GM19328 (cell line): Measurements from ENCODE around the gene ARHGEF25.
"Not testable (repeated sequence)": the region's sequence is repeated elsewhere in the genome, so short reads cannot be mapped to it uniquely, and the experiment has no call there.

ENCODE experiments used
- ATAC-seq: cut with Tn5 transposase; IDR thresholded peaks from one replicate; pipeline ENCODE4 v1.9.1; 2021; ENCODE audit warnings: mild to moderate bottlenecking, moderate library complexity; ENCODE audit not compliant: unreplicated experiment

Gene ARHGEF25

GRCh38 chr12:57632958-57633840 is 22.0 kb downstream of the ARHGEF25 start, which contains the start of gene B4GALNT1:
TSS of gene B4GALNT1 (minus strand) at chr12:57633201. CDS start at chr12:57632132, 1,069 bp downstream.
- ATAC-seq: peak; percentile 76

GRCh38 chr12:57636731-57637130 is 25.5 kb downstream of the ARHGEF25 start:
- ATAC-seq: not testable (repeated sequence)

DNA sequence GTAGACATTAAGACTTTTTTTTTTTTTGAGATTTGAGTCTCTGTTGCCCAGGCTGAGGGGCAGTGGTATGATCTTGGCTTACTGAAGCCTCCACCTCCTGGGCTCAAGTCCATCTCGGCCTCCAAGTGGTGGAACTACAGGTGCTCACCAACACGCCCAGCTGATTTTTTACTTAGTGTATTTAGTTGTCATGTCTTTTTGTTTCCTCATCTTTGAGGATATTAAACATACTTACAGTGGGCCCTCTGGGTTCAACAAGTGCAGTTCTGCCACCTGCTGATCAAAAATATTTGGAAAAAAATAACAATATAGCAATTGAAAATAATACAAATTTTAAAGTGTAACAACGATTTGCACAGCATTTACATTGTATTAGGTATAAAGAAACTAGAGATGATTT is 26.1 kb downstream of the ARHGEF25 start:
- ATAC-seq: no peak

GRCh38 chr12:57638096-57638495 is 26.9 kb downstream of the ARHGEF25 start:
- ATAC-seq: no peak

GRCh38 chr12:57640175-57641042 is 29.2 kb downstream of the ARHGEF25 start:
- ATAC-seq: no peak

DNA sequence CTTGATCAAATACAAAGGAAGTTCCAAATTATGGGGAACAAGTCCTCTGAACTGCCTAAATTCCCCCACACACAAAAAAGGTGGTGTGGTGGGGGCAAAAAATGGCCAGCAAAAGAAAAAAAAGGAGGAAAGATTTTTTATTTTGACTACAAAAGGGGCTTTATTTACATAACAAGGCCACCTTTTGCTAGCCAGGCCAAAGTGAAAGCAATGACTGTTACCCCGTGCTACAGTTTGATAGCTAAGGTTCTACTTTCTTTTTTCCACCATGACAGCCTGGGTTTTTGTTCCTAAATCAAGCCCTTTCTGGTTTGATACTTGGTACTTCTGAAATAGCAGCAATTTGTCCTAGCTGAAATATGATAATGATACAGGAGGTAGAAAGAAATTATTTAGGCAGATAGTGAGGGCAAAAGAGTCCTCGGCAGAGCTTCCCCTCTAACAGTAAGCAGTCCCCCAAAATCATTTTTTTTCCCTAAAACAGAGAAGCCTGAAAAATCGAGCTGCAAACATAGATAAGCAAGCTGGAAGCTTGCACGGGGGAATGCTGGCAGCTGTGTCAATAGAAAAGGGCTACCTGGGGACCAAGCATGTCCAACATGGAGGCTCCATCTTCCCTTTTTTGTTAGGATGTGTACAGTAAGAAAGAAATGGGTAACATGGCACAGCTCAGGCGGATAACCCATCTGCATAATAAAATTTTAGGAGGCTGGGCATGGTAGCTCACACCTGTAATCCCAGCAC is 30.6 kb downstream of the ARHGEF25 start:
- ATAC-seq: no peak

DNA sequence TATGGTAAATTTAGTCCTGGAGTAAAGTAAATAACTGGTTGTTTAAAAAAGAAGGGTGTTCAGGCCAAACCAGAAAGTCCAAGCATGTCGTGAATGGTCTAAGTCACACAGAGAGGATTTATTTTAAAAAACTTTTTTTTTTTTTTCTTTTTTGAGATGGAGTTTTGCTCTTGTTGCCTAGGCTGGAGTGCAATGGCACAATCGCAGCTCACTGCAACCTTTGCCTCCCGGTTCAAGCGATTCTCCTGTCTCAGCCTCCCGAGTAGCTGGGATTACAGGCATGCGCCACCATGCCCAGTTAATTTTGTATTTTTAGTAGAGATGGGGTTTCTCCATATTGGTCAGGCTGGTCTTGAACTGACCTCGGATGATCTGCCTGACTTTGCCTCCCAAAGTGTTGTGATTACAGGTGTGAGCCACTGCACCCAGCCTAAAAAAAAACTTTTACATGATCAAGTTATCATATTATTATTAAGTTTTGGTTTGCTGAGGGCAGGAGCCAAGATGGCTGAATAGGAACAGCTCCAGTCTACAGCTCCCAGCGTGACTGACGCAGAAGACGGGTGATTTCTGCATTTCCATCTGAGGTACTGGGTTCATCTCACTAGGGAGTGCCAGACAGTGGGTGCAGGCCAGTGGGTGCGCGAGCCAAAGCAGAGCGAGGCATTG is 34.9 kb downstream of the ARHGEF25 start:
- not testable (repeated sequence) for ATAC-seq

DNA sequence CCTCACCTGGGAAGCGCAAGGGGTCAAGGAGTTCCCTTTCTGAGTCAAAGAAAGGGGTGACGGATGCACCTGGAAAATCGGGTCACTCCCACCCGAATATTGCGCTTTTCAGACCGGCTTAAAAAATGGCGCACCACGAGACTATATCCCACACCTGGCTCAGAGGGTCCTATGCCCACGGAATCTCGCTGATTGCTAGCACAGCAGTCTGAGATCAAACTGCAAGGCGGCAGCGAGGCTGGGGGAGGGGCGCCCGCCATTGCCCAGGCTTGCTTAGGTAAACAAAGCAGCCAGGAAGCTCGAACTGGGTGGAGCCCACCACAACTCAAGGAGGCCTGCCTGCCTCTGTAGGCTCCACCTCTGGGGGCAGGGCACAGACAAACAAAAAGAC is 35.4 kb downstream of the ARHGEF25 start:
- ATAC-seq: not testable (repeated sequence)

DNA sequence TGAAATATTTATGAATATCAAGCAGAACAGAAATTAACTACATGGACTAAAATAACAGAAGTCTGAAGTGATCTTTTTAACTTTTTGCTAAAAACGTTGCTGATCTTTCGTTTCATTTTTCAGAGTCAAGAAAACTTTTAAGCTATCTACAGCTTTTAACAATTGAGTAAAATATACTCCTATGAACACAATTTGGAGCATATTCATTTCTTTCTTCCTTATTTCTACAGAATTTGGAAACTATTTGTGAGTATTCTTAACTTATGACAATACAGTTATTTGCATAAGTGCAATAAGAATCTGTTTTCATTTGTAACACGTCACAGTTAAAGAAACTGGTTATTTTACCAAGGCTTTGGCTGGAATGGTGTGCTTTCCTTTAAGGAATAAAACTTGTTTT is 42.8 kb downstream of the ARHGEF25 start:
- ATAC-seq: no peak

- ATAC-seq: no peak
Measured at GRCh38 chr12:57655541-57656240, 44.5 kb downstream of the ARHGEF25 start.

- not testable (repeated sequence) for ATAC-seq
Measured at GRCh38 chr12:57656408-57656807, 45.2 kb downstream of the ARHGEF25 start.

DNA sequence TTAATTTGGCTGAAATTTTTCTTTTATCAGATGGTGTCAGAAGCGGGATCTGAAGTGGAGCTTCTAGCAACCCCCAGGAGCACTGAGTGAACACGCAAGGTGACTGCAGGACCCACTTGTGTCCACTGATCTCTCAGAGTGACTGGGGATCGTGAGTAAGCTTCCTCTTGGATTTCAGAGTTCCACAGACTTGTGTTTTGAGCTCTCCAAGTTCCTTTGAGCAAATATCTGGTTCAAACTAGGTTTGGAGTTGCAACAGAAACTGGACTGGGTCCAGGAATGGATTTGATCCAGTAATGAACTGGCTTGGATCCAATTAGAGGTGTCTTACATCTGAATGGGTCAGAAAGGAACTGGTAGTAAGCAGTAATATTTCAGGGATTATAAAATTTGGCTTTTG is 46.5 kb downstream of the ARHGEF25 start:
- ATAC-seq: no peak

DNA sequence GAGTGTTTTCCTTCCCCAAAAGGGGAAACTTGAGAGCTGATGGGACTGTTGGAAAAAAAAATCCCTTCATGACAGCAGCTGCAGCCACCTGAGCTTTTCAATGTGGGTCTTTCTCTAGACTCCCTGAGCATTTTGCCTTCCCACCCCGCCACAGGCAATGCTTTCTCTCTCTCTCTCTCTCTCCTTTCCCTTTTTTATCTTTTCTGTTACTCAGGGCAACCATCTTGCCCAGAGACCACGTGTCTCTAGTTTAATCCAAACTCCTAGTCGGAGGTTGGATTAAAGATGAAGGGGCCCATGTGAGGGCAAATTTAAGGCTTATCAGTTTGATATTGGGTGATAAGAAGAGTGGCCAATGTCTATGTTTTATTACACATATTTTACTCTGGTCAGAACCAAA is 47.7 kb downstream of the ARHGEF25 start:
- ATAC-seq: no peak

- no peak for ATAC-seq
Measured at GRCh38 chr12:57661376-57661775, 50.1 kb downstream of the ARHGEF25 start.

- not testable (repeated sequence) for ATAC-seq
Measured at GRCh38 chr12:57665066-57665820, 54.0 kb downstream of the ARHGEF25 start.
